Ureter (tissue), 1 donor: ENCODE data around the gene STK25. TPM values are rescaled to one million over a fixed set of nuclear protein-coding genes. Genes with fewer than 3 reads are reported as not detected.
"Not testable (repeated sequence)": the region's sequence is repeated elsewhere in the genome, so short reads cannot be mapped to it uniquely, and the experiment has no call there.

Experiments used
- DNase-seq: peaks from one replicate; pipeline ENCODE4 v3.0.0-alpha.2; 2020; ENCODE audit warnings: low spot score
- total RNA-seq: library from RNA; stranded (reverse); gene quantifications from one replicate; pipeline ENCODE4 v1.2.4, GENCODE V29; 2023
- donor health status: DM: yes; HTN: yes; CAD: no.

STK25 gene
- total RNA-seq, 1 donor from 2014 or later: 166 TPM

DNA sequence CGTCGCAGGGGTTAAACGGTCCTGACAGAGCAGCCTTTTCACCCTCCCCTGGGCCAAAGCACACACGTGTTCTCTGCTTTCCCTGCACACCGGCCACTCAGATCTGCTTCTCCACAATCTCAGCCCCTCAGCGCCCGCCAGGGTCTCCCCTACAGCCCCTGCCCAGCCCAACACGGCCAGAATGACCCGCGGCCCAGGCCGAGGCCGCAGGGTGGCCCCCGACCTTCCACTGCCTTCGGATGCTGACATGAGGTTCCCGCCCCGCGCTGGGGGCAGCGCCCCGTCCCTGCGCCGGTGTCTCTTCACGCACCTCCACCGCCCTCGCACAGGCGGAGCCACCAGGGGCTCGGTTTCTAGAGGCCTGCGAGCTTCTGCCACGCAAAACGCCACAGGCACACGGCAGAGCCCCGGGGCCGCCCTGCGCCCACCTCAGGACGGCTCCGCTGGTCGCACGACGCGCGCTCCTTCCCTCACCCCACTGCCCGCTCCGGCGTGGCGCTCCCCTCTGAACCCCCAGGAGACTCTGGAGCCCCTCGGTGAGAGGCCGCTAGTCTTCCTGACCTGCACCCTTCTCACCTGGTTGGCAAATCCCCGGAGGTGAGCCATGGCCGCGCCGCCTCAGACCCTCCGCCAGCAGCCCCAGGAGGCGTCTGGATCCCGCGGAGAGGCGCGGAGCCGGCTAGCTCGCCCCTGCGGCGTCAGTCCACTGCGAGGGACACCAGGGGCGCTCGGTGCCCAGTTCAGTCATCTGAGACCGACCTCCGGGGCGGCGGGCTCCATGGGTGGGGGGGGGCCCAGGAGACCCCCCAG is 749 bp downstream of the STK25 start:
- DNase-seq: no peak

DNA sequence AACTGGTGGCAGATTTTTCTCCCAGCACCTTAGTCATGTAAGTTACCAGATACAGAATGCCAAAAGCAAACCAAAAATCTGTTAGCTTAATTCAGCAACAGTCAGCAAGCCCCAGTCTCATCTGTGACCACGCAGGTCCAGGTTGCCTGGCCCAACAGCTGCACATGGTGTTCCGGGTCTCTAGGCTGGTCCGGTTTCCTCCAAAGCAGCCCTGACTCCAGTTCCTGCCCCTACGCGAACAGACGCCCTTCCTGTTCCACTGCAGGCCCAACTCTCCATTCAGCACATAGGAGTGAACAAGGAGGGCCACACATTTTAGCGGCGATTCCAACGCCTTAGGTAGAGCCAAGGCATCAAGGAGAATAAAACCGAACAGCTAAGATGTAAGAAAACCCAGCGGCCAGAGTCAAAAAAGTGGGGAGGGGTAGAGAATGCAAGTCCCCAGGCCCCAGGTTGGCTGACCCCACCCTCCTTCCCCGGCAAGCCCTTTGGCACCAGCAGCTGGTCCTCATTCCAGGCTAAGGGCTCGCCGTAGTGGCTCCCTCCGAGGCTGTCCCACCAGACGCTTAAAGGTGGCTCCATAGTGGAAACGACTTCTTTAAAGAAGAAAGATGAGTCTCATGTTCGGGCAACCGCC is 1.5 kb downstream of the STK25 start:
- no peak for DNase-seq

DNA sequence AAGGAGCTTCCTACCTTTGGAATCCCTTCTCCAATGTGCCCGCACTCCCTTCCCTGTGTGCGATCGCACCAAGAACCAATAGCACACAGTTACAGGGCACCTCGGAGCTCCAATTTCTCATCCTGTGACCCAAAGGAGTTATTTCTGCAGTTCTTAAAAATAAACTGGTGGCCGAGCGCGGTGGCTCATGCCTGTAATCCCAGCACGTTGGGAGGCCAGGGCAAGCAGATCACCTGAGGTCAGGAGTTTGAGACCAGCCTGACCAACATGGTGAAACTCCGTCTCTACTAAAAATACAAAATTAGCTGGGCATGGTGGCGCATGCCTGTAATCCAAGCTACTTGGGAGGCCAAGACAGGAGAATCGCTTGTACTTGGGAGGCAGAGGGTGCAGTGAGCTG is 2.1 kb downstream of the STK25 start:
- not testable (repeated sequence) for DNase-seq

DNA sequence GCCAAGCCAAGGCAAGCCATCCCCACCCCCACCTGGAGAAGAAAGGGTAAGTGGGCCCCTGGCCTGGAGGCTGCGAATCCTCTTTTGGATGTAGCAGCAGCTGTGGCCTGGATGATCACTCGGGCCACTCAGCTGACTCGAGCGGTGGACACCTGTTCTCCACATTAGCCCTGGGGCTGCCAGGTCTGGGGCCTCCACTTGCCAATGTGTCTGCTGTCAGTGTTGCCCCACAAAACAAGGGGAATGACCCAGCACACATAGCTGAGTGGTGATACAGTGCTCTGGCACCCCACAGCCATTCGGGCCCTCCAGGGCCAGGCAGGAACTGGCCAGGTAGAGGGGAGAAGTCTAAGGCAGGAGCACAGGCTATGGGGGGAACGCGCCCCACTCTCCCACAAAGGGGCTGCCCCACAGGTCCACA is 2.6 kb downstream of the STK25 start:
- DNase-seq: no peak

DNA sequence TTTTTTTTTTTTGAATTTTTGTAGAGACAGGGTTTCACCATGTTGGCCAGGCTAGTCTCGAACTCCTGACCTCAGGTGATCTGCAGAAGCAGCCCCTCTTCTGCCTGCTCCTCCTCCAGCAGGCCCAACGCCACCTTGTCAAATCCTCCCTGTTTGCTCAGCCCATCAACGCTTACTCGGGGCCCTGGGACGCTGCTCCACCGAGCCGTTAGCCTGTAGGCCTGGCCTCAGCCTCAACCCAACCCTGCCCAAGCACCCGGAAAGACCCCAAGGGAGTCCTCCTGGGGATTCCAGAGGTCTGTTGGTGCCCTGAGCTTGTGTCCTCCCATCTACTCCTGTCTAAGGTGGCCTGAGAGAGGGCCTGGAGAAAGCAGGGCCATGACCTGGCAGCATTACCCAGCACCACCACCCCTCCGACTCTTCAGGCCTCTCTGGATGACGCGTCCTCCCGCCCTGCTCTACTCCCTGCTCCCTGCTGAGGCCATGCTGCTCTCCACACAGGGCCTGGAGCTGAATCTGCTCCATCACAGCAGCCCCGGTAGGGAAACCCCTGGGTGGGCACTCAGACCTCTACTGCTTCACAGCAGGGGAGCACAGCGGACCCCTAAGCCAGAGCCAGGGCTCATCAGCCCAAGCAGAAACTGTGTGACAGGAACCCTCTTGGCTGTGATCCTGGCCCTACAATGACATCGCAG is 3.2 kb downstream of the STK25 start:
- DNase-seq: no peak

DNA sequence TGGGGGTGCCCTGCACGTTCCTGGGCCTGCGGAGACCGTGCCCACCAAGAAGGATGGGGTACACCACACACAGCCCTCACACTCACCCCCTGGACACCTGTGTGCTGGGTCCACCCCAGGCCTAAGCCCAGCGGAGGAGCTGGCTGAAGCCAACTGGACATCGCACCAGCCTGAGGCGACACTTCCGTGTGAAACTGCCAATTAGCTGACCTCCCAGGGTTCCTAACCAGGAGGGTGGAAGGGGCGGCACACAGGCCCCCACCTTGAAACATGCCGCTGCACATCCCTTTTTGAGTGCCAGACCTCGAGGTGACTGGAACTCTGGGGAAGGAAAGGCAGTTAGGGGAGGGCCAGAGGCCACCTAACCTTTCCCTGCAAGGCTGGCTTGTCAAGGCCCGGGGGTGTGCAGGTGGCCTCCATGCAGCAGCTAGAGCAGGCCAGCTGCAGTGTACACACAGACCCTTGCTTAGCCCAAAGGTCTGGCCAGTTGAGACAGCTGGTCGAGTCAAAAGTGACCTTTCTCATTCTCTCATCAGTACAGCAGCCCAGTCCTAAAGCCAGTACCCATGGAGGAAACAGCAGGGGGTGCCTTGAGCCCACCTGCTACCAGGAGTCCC is 4.5 kb downstream of the STK25 start:
- no peak for DNase-seq

DNA sequence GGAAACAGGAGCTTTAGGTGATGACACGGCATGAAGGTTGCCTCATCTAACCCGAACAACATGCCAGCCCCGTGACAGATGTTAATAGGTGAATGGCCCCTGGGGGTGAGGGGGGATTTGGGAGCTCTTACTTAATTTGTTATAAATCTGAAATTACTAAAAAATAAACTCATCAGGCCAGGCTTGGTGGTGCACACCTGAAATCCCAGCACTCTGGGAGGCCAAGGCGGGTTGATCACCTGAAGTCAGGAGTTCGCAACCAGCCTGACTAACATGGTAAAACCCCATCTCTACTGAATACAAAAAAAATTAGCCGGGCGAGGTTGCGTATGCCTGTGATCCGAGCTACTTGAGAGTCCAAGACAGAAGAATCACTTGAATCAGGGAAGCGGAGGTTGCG is 6.1 kb downstream of the STK25 start:
- DNase-seq: no peak

DNA sequence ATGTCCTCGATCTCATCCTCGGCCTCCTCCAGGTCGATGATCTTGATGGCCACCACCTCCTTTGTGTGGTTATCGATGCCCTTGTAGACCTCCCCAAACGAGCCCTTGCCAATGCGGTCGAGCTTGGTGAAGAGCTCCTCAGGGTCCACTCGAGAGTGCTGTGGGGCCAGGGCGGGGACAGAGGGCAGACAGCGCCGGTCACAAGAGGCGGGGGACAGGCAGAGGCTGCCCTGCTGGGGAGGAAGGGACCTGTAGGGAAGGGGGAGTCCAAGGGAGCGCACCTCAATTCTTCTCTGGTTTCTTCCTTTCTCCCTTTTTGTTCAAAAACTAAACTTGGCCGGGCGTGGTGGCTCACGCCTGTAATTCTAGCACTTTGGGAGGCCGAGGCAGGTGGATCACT is 6.8 kb downstream of the STK25 start:
- DNase-seq: no peak

DNA sequence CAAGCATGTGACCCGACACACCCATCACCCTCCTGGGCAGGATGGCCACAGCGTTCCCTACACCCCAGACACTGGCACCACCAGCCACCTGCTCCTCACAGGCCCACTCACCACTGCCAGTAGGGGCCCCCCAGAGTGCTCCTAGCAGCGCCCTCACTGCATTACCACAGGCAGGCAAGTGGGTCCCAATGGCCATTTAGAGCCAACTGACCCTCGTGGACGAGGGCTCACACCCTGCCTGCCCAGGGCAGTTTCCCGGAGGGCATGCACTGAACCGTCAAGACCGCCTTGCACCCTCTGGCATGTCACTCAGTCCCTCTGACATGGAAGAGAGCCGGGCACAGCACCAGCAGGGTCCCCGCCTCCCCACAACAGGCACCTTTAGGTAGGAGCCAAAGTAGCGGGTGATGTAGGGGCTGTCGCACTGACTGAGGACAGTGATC is 7.3 kb downstream of the STK25 start:
- no peak for DNase-seq

DNA sequence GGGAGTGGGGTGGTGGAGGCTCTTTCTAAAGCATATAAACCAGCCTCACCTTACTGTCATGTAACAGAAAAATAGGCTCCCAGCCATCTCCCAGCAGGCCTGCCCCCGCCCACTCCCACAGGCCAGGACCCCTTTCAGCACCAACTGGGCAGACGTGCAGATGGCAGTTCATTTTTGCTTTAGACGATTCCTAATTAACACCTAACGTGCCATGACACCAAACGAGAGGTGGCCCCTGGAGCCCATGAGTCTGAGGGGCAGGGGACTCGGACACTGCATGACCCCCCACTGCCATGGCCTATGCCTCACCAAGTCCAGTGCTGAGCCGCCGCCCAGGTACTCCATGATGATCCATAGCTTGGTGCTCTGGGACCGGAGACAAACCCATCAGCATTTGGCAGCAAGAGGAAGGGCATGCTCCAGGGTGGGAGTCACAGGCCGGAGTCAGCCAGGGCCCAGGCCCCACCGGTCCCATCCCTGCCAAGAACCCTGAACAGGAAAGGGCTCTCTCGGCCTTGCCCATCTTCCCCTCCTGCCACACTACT is 7.9 kb downstream of the STK25 start:
- DNase-seq: no peak

DNA sequence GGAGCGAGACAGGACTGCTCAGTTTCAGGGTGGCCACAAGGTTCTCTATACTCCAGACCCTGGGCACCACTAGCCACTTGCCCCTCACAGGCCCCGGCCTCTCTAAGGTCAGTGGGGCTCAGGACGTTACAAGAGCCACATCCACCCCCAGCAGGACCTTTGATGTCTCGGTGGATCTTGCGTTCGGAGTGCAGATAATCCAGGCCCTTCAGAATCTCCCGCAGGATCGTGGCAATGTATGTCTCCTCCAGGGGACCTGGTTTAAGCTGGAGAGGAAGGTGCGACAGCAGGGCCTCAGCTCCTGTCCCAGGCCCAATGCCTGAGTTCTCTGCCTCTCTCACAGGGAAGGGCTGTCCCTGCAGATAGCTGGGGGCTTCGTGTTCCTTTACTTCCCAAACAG is 8.4 kb downstream of the STK25 start:
- no peak for DNase-seq

DNA sequence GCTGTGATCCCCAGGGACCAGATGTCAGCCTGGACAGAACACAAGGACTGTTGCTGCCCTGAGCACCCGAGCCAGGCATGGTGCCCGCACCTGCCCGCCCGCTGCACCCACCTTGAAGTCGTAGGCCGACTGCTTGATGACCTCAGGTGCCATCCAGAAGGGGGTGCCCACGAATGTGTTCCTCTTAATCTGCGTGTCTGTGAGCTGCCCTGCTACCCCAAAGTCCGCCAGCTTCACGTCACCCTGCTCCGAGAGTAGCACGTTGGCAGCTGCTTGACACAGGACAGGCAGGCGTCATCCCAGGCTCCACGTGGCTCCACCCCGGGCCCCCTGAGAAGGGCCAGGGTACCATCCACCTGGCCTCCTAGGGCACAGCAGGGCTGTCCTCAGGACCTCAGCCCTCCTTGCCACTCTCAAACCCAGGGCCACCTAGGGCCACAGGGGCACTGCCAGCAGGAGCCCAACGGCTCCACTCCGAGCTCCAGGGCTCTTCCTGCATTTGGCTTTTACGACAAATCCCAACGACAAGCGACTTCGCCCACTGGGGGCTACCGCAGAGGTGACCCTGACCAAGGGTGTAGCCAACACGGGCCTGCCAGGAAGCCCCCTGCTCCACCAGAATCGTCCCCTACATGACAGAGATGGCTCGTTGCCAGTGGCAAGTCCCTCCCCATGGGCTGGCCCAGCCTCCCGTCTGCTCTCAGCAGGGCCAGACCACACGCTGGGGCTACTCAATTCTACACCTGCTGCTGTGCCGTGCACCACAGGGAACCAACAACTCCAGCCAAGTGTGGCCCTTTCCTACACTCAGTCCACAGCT is 9.0 kb downstream of the STK25 start:
- DNase-seq: no peak

DNA sequence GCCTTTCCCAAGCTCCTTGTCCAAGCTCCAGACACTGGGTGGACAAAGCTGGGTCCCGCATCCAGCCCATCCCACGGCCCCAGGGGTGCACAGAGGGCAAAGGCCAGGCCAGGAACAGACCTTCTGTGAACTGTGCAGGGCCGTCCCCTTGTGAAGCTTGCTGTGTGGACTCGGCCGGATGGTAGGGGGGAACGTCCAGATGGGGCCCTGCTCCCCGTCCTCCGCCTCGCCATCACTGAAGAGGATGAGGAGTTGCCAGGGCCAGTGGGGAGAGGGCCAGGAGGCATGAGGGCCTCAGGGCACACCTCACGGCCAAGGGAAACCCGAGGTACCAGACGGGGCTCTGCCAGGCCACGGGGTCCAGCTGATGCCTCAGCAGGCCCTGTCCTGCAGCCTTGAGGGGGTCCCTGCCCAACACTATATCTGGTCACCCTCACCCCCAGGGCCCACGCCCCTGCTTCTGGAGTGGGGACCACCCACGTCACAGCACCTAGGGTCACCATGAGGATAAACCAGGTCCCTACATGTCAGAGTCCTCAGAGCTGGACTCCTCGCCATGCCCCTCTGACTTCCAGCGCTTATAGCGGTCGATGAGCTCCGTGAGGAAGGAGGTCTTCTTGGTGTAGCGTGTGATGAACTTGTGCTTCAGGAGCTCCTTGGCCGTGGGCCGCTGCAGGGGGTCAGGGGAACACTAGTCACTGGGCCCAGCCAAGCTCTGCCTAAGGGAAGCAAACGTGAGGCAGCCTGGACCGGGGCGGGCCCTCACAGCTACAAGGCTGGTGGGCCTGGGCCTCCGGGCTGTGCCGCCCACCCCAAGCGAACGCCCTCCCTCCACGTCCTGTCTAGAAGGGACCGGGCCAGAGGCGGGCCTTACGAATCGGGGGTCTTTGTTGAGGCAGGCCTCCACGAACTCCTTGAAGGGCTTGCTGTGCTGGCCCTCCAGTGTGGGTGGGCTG is 10.0 kb downstream of the STK25 start:
- DNase-seq: no peak

DNA sequence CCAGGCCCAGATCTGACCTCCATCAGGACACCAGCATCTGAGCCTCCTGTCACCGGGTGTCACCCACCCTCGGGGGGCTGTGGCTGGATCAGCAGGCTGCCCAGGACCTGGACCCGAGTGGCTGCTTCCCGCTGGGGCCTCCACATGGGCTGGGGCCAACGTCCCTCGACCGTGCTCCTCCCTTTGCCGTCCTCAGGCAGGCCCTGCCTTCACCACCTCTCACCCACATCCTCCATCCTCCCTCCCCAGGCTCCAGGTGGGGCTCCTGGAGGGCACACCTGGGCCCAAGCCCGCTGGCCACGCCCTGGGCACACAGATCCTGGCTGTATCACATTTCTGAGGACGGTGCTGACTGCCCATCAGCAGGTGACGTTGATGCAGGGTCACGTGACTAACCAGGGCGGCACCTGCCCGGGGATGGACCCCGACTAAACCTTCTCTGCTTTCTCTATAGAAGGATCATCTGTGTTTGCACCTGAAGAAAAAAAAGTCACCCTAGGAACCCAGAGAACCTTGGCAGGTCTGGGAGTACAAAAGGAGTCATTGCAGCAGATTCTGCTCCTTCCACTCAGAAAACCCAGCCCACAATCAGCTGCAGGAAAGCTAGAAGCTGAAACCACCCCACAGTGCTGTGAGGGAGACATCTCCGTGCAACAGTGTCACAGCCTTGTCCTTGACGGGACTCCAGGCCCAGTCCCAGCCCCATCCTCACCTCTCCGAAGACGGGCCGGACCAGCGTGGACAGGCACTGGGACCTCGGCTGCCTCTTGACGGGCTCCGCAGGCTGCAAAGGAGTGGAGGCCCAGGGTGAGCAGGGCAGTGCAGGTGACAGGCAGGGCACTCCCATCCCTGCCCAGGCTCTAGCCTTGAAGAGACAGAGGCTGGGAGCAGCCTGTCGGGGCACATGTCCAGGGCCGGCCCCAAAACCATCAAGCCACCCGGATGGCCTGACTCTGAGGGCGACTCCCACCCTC is 11.2 kb downstream of the STK25 start:
- no peak for DNase-seq

DNA sequence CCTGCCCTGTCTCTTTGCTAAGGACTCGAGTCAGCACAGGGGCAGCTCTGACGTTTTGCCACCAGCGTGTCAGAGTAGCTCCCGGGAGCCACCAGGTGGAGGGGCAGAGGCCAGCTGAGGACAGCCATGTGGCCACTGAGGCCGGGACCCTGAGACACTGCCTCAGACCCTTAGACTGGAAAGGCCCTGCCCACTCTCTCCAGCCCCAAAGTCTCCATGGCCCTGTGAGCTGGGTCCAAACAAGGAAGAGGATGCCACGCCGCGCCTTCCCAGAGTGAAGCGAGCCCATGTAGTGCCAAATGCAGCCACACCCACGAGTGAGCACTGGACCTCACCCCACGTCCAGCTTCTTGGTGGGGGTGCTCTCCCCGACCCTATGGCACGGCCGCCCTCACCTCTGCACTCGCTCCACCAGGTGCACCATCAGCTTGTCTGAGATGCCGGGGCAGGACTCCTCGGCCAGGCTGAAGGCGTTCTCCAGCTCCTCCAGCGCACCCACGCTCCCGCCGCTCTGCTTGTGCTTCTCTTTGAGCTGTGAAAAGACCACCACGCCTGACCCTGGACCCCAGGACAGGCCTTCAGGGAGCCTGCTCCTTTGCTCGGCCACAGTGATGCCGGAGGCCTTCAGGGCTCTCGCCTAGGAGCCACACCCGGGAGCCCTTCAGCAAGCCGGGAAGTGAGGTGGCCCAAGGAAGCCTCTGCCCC is 12.2 kb downstream of the STK25 start:
- no peak for DNase-seq

DNA sequence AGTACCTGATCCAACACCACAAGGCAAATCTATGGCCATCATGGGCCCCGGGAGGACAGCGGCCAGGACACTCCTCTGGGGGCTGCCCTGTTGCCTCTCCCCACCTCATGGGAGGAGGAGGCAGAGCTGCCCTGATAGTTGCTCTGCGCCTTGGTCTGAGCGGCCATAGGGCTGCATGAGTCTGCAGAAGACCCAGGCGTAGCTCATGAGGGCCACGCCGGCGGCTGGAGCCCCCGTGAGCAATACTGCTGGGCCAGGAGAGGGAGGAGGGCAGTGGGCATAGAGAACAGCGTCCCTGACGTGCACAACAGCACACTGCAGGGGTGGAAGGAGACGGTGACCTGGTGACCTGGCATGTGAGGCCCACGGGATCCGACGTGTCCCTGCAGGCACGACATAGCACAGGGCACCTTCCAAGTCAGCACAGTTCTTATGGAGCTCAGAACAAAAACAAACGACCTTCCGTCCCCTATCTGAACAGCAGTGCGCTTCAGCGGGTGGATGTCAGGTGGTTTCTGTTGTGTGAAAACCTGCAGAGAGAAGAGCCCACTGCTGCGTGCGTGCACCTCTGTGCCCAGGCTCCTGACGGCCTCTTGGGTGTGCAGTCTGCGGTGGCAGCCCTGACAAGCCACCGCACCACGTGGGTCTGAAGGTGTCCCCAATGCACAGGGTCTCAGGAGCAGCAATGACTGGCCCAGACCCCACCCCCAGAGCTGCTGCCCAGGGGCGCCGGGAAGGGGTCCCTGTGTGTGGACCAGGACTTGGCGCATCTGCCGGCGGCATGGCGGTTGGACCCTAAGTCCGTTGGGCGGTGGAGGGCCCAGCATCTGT is 13.0 kb downstream of the STK25 start:
- no peak for DNase-seq

DNA sequence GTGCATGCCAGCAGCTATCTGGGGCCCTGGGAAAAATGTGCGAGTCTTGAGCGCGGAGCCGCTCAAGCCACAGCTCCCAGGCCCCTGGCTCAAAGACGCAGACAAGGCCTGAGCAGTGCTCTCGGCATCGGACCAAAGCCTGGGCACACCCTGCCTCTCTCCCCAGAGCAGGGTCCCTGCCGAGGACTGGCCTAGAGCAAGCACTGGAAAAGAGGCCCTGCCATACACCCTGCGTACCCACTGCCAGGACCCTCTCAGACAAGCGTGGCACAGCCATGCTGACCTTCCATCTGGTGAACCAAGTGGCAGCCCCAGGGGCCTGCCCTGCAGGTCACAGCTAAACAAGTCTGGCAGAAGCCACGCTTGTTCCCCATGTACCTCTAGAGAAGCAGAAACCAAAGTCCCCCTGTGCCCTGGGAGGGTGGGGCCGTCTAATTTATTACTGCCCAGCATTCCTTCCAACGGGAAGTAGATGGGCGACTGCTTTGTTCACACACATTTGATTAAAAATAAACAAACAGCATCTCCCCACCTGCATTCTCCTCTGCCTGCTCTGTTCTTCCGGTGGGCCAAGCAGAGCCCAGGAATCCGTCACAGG is 14.0 kb downstream of the STK25 start:
- no peak for DNase-seq
